Stimulated activated CD8-positive, alpha-beta memory T cell treated with anti-CD3 and anti-CD28 coated beads, Interleukin-7, amount 100 ng/mL, for 24 hours (primary cell): ENCODE measurements around the gene TXN2.
"Not testable (repeated sequence)": the region's sequence is repeated elsewhere in the genome, so short reads cannot be mapped to it uniquely, and the experiment has no call there.

Experiments used
- DNase-seq: peaks from one replicate; pipeline ENCODE4 v3.0.0-alpha.2; 2020; ENCODE audit warnings: low read depth

TXN2 gene

DNA sequence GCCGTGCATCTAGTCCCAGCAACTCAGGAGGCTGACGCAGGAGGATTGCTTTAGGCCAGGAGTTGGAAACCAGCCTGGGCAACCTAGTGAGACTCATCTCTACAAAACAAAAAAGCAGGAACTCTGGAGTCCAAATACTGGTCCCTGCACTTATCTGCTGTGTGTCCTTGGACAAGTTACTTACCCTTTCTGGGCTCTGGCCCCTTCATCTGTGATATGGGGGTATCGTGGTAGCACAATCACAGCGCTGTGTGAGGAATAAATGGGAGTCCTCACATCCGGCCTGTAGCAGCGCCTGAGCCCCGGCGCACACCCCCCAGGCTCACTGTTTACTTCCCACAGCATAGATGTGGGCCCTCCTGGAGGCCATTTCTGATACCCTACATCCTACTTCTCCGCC is 49.5 kb downstream of the TXN2 start:
- DNase-seq, result no peak

DNA sequence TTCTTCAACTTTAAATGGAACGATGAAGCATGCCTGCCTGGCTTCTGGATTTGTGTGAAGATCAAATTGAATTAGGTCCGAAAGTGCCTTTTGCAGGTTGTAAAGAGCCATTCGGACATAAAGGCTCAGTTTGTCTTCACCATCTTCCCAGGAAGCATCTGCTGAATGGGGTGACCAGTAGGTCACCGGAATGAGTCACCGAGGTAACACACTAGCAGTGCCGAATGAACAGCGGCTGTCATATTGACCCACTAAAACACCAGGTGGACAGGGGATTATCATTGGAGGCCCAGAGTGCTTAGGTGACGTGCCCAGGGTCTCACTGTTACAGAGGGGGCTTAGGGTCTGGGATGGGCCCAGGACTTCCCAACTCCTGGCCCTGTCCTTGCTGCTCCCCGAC is 50.6 kb downstream of the TXN2 start:
- DNase-seq, result no peak

DNA sequence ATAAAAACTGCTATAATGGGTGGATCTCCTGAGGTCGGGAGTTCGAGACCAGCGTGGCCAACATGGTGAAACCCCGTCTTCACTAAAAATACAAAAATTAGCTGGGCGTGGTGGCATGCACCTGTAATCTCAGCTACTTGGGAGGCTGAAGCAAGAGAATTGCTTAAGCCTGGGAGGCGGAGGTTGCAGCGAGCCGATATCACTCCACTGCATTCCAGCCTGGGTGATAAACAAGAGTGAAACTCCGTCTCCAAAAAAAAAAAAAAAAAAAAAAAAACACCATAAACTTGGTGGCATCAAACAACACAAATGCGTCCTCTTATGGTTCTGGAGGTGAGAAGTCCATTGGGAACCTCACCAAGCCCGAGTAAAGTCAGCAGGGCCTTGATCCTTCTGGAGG is 53.5 kb downstream of the TXN2 start:
- DNase-seq, result not testable (repeated sequence)

DNA sequence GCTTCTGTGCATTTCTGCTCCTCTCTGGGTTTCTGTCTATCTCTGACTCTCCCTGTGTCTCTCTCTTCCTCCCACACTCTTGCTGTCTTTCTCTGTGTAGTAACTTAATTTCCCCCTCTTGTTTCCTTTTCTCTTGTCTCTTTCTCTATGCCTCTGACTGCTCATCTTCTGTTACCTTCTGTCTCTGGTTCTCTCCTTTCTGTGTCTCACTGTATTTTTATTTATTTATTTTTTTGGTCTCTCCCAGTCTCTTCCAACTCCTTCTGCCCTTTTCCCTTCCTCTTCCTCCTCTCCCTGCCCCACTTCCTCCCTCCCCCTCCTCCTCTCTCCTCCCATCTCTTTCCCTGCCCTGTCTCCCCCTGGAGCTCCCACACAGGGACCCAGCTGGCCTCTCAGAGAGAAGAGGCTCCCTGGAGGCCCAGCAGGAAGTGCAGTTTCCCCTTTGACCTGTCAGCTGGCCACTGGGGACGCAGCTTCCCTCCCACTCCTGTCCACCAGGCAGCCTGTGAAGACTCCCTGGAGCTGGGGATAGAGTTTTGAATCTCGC is 55.4 kb downstream of the TXN2 start:
- no peak for DNase-seq

DNA sequence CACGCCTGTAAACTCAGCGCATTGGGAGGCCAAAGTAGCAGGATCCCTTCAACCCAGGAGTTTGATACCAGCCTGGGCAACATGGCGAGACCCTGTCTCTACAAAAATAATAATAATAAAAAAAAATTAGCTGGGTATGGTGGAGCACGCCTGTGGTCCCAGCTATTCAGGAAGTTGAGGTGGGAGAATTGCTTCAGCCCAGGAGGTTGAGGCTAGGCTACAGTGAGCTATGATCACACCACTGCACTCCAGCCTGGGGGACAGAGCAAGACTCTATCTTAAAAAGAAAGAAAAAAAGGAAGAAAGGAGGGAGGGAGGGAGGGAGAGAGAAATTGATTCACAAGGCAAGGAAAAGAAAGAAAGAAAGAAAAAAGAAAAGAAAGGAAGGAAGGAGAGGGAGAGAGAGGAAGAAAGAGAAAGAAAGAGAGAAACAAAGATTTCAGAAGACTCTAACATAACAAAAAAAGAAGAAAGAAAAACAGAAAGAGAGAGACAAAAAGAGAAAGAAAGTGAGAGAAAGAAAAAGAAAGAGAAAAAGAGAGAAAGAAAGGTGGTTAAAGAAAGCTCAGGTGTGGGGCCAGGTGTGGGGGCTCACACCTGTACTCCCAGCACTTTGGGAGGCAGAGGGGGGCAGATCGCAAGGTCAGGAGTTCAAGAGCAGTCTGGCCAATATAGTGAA is 56.4 kb downstream of the TXN2 start:
- no peak for DNase-seq

DNA sequence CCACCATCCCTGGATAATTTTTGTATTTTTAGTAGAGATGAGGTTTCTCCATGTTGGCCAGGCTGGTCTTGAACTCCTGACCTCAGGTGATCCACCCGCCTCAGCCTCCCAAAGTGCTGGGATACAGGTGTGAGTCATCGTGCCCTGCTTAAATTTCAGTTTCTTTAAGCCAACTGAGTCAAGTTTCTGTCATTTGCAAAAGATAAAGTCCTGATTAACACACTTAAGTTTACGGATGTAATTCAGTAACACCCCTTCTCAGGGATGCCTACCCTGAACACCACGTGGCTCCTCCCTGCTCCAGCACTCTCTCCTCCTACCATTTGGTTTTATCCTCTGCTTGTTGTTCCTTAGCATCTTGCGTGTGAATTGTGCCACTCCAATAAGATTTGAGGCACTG is 57.0 kb downstream of the TXN2 start:
- not testable (repeated sequence) for DNase-seq

DNA sequence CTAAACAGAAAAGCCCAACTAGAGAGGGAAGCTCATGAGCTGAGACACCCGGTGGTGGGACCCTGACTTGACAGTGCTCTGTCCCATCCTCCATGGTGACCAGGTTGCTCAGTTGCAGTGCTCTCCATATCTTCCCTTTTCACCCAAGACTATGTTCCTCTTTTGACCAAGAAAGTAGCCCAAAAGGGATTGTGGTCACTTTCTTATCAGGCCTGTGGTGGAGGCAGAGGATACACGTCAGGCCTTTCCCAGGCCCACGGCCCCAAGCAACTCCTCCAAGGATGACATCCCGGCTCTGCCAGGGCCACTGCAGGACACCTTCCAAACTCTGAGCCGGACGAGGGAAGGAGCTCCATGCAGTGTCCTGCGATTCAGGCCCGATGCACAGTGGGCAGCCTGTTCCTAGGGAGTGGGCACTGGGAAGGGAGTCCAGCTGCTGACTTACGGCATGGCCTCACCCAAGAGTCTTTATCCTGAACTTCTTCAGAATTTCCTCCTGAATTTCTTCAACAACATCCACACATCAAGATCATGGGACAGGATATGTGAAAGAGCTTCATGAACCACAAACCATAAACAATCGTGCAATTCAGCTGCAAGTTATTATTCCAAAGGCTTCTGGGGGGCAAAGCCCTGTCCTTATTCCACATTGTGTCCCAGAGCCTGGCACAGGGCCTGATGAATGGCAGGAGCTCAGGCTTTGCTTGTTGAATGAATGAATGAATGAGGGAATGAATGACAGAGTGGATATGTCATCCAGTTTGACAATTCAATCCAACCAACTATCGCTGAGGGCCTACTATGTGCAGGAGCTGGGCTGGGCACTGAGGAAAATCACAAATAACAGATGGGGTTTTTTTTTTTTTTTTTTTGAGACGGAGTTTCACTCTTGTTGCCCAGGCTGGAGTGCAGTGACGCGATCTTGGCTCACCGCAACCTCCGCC is 57.7 kb downstream of the TXN2 start:
- DNase-seq, result no peak

DNA sequence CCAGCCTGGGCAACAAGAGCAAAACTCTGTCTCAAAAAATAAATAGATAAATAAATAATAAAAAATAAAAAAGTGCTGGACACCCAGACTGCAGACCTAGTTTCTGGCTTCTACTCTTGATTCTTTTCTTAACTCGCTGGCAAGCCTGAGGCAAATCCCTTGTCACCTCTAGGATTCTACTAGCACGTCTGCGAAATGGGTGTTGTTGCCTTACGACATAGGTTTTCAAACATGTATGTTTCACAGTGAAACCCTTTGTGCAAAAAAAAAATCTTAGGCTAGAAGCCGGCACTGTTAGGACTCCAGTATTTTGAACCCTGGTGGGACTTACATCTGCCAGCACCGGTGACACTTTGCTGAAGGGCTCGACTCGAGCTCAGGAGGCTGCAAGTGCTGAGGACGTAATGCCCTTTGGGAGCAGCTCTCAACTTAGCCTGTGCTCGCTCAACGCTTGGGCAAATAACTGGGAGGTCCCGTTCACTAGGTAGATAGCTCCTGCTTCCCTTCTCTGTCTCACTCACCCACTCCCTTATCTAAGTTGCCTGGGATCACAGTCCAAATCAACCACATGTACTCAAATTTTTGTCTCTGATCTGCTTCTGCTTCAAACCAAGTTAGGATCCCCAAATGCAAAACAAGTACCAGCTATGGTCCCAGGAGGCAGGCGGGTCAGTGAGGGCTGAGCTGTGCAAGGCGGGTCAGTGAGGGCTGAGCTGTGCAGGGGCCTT is 59.0 kb downstream of the TXN2 start:
- no peak for DNase-seq

DNA sequence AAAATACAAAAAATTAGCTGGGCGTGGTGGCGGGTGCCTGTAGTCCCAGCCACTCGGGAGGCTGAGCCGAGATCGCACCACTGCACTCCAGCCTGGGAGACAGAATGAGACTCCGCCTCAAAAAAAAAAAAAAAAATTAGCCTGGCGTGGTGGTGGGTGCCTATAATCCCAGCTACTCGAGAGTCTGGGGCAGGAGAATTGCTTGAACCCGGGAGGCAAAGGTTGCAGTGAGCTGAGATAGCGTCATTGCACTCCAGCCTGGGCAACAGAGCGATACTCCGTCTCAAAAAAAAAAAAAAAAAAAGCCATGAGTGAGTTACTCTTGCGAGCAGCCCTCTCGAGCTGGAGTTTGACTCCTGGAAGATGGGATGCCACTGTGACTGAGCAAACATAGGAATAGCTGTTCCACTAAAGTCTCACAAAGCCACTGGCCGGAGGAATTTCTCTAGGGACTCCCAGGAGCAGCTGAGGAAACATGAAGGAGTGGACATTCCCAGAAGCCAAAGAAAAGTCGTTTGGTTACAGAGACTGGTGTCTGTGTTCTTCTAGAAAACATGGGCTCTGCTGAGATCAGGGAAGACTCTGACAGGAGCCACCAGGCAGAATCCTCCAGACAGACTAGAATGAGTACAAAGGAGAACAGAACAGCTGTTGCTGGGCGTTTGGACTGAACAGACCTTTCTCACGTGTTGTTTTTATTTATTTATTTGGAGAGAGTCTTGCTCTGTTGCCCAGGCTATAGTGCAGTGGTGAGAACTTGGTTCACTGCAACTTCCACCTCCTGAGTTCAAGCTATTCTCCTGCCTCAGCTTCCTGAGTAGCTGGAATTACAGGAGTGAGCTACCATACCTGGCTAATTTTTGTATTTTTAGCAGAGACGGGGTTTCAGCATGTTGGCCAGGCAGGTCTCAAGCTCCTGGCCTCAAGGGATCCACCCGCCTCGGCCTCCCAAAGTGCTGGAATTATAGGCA is 61.2 kb downstream of the TXN2 start:
- DNase-seq, result no peak

DNA sequence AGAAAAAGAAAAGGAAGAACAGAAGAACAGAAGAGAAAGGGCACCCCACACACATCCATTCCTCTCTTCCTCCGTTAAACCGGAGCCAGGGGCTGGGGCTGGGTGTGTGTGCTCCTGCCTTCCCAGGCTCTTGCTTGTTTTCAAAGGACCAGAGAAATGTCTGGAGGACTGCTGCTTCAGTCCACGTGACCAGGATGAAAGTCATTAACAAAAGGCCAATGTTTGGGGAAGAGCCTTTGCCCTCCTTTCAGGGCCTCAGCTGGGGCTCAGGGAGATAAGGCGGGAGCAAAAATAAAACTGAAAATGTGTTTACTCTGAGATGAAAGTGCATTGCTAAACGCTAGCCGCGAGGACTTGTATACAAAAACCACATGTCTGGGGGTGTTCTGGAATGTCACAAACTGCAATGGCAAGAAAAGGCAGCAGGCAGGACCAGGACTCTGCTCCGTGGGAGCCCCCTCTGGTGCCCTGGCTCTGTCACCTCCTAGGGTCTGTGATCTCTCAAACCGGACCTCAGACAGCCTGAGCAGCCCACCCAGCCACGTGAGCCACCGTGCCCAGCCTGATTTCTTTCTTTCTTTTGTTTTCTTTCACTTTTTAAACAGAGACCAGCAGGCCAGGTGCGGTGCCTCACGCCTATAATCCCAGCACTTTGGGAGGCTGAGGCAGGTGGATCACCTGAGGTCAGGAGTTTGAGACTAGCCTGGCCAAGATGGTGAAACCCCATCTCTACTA is 62.1 kb downstream of the TXN2 start:
- DNase-seq, result no peak

DNA sequence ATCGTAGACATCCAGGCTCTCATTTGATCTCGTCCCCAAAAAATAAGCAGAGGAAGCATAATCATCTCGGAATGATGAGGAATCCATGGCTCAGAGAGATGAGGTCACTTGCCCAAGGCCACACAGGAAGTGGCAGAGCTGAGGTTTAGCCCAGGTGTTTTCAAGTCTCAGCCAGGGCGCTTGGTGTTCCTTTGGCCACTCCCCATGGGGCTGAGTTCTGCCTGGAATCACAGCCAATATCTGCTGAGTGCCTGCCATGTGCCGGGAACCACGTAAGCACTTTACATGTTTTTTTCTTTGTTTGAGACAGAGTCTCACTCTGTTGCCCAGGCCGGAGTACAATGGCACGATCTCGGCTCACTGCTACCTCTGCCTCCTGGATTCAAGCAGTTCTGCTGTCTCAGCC is 64.2 kb downstream of the TXN2 start:
- no peak for DNase-seq
